ENCODE data around the gene MYDGF. TPM values are rescaled to one million over a fixed set of nuclear protein-coding genes. Genes with fewer than 3 reads are reported as not detected.

Gene MYDGF
- total and polyA plus RNA-seq, 4 donors: 85.1 to 222 (median 144) TPM

GRCh38 chr19:4673726-4674125 is 3.6 kb upstream of the MYDGF start:
- Histone ChIP-seq H3K36me3 (ENCODE audit: control insufficient read depth in 4 of 4, insufficient read depth in 3 of 4, low read depth in 1 of 4, low read length in 3 of 4) (peaks cover 0 to 23% (median 11%) of the 10 kb centered on the region in 4 donors), H3K9ac (ENCODE audit: low read depth in 1 of 2, low read length in 2 of 2) (no peak overlapping the region), H3K4me1 (ENCODE audit: control insufficient read depth in 4 of 4, insufficient read depth in 4 of 4, low read length in 3 of 4) (peaks cover 3 to 19% (median 14%) of the 10 kb centered on the region in 4 donors), H3K27me3 (ENCODE audit: control insufficient read depth in 4 of 4, insufficient read depth in 4 of 4, low read length in 3 of 4) (no peaks in the 10 kb centered on the region), H3K4me3 (ENCODE audit: low read depth in 1 of 3, low read length in 3 of 3) (no peak overlapping the region), H3K27ac (ENCODE audit: low read depth in 1 of 2, low read length in 2 of 2) (no peak overlapping the region), H3K9me3 (ENCODE audit: control insufficient read depth in 4 of 4, low read length in 3 of 4) (no peaks in the 10 kb centered on the region)
- no peak for DNase-seq (ENCODE audit: low spot score)
- WGBS: 96% methylated on average over 4 of the region's 4 CpGs
- TF ChIP-seq RXRA (IDR thresholded peaks at IDR 0.05): no peak
- no peak for TF ChIP-seq HNF4A (conservative IDR thresholded peaks at IDR 0.05)
- TF ChIP-seq, protein P1, sequence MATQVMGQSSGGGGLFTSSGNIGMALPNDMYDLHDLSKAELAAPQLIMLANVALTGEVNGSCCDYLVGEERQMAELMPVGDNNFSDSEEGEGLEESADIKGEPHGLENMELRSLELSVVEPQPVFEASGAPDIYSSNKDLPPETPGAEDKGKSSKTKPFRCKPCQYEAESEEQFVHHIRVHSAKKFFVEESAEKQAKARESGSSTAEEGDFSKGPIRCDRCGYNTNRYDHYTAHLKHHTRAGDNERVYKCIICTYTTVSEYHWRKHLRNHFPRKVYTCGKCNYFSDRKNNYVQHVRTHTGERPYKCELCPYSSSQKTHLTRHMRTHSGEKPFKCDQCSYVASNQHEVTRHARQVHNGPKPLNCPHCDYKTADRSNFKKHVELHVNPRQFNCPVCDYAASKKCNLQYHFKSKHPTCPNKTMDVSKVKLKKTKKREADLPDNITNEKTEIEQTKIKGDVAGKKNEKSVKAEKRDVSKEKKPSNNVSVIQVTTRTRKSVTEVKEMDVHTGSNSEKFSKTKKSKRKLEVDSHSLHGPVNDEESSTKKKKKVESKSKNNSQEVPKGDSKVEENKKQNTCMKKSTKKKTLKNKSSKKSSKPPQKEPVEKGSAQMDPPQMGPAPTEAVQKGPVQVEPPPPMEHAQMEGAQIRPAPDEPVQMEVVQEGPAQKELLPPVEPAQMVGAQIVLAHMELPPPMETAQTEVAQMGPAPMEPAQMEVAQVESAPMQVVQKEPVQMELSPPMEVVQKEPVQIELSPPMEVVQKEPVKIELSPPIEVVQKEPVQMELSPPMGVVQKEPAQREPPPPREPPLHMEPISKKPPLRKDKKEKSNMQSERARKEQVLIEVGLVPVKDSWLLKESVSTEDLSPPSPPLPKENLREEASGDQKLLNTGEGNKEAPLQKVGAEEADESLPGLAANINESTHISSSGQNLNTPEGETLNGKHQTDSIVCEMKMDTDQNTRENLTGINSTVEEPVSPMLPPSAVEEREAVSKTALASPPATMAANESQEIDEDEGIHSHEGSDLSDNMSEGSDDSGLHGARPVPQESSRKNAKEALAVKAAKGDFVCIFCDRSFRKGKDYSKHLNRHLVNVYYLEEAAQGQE (IDR thresholded peaks at IDR 0.05): no peak
- TF ChIP-seq YY1 (IDR thresholded peaks at IDR 0.05): no peak
- no peak for TF ChIP-seq EGR1 (IDR thresholded peaks at IDR 0.05; ENCODE audit: low read depth in 2 of 2)
- TF ChIP-seq MAX (IDR thresholded peaks at IDR 0.05): no peak
- TF ChIP-seq, protein P2, sequence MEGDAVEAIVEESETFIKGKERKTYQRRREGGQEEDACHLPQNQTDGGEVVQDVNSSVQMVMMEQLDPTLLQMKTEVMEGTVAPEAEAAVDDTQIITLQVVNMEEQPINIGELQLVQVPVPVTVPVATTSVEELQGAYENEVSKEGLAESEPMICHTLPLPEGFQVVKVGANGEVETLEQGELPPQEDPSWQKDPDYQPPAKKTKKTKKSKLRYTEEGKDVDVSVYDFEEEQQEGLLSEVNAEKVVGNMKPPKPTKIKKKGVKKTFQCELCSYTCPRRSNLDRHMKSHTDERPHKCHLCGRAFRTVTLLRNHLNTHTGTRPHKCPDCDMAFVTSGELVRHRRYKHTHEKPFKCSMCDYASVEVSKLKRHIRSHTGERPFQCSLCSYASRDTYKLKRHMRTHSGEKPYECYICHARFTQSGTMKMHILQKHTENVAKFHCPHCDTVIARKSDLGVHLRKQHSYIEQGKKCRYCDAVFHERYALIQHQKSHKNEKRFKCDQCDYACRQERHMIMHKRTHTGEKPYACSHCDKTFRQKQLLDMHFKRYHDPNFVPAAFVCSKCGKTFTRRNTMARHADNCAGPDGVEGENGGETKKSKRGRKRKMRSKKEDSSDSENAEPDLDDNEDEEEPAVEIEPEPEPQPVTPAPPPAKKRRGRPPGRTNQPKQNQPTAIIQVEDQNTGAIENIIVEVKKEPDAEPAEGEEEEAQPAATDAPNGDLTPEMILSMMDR (IDR thresholded peaks at IDR 0.05; ENCODE audit: low read depth, low read length, missing input control): no peak
- TF ChIP-seq ATF3 (IDR thresholded peaks at IDR 0.05): no peak
- TF ChIP-seq JUND (IDR thresholded peaks at IDR 0.05): no peak

DNA sequence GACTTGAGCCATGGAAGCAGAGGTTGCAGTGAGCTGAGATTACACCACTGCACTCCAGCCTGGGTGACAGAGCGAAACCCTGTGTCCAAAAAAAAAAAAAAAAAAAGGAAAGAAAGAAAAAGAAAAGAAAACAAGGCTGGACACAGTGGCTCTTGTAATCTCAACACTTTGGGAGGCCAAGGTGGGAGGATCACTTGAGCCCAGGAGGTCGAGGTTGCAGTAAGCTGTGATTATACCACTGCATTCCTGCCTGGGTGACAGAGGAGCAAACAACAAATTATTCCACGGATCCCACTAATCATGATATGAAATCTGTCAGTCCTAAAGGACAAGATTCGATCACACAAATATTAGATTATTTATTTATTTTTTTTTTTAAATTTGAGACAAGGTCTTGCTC is 3.1 kb upstream of the MYDGF start:
- DNase-seq (ENCODE audit: low spot score): no peak
- H3K27ac ChIP-seq (ENCODE audit: low read depth in 1 of 2, low read length in 2 of 2): no peak overlapping the region
- 76% methylated on average over 4 of the region's 4 CpGs for WGBS
- no peak overlapping the region for H3K9ac ChIP-seq (ENCODE audit: low read depth in 1 of 2, low read length in 2 of 2)
- H3K9me3 ChIP-seq (ENCODE audit: control insufficient read depth in 4 of 4, low read length in 3 of 4): no peaks in the 10 kb centered on the region
- H3K36me3 ChIP-seq (ENCODE audit: control insufficient read depth in 4 of 4, insufficient read depth in 3 of 4, low read depth in 1 of 4, low read length in 3 of 4): peaks cover 3 to 21% (median 10%) of the 10 kb centered on the region in 4 donors
- no peak for TF ChIP-seq ZBTB33 (IDR thresholded peaks at IDR 0.05)
- TF ChIP-seq JUND (IDR thresholded peaks at IDR 0.05): no peak
- no peak for TF ChIP-seq HNF4G (IDR thresholded peaks at IDR 0.05)
- TF ChIP-seq RAD21 (IDR thresholded peaks at IDR 0.05): no peak
- no peak for TF ChIP-seq GABPA (IDR thresholded peaks at IDR 0.05 in 1 of 2, conservative IDR thresholded peaks at IDR 0.05 in 1 of 2)
- no peak for TF ChIP-seq FOXA1 (IDR thresholded peaks at IDR 0.05)
- no peak for TF ChIP-seq EGR1 (IDR thresholded peaks at IDR 0.05; ENCODE audit: low read depth in 2 of 2)
- TF ChIP-seq RXRA (IDR thresholded peaks at IDR 0.05): no peak
- TF ChIP-seq FOXA2 (IDR thresholded peaks at IDR 0.05): no peak
- no peak for TF ChIP-seq SP1 (IDR thresholded peaks at IDR 0.05)
- TF ChIP-seq HNF4A (conservative IDR thresholded peaks at IDR 0.05): no peak
- no peak for TF ChIP-seq MAX (IDR thresholded peaks at IDR 0.05)
- TF ChIP-seq TAF1 (conservative IDR thresholded peaks at IDR 0.05): no peak
- TF ChIP-seq NR2F2 (IDR thresholded peaks at IDR 0.05): no peak
- TF ChIP-seq, protein P1 (IDR thresholded peaks at IDR 0.05): no peak
- no peaks in the 10 kb centered on the region for H3K27me3 ChIP-seq (ENCODE audit: control insufficient read depth in 4 of 4, insufficient read depth in 4 of 4, low read length in 3 of 4)
- peaks cover 5 to 23% (median 16%) of the 10 kb centered on the region in 4 donors for H3K4me1 ChIP-seq (ENCODE audit: control insufficient read depth in 4 of 4, insufficient read depth in 4 of 4, low read length in 3 of 4)
- H3K4me3 ChIP-seq (ENCODE audit: low read depth in 1 of 3, low read length in 3 of 3): no peak overlapping the region

All from liver (tissue), 9 donors.